NCI-H1436 (cell line): ENCODE measurements around the gene D2HGDH.
"Not testable (repeated sequence)": the region's sequence is repeated elsewhere in the genome, so short reads cannot be mapped to it uniquely, and the experiment has no call there.

Experiments used
- DNase-seq: peaks from one replicate; lab custom pipeline; 2025; lab: John Stamatoyannopoulos, UW

D2HGDH gene

DNA sequence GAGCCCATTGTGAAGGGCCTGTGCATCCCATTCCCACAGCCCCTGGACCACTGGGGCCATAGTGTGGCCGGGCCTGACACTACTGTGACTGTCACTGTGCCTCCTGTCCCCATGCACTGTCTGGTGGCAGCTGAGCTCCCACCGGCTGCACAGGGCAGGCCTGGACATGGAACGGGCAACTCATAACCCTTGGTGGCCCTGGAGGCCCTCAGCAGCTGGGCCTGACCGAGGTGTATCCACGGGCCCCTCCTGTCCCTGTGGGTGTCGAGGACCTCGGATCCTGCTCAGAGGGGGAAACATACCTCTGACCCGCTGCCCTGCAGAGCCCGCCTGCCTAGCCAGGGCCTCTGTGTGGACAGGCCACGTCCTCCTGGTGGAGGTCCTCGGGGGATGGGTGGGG lies 34.4 kb downstream of the D2HGDH start:
- DNase-seq = no peak

DNA sequence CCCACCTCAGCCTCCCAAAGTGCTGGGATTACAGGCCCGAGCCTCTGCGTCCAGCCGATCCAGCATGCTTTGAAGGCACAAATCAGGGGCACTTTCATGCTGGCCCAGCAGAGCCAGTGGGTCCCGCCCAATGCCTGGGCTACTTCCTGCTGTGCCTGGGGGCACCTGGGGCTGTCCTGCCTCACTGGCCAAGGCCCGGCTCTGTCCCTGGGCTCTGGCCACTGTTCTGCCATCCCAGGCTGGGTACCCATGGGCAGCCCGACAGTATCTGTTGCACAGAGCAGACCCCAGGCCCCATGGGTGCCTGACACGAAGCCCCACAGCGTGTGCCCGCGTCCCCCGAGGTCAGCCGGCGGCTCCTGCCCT lies 35.4 kb downstream of the D2HGDH start:
- no peak for DNase-seq

DNA sequence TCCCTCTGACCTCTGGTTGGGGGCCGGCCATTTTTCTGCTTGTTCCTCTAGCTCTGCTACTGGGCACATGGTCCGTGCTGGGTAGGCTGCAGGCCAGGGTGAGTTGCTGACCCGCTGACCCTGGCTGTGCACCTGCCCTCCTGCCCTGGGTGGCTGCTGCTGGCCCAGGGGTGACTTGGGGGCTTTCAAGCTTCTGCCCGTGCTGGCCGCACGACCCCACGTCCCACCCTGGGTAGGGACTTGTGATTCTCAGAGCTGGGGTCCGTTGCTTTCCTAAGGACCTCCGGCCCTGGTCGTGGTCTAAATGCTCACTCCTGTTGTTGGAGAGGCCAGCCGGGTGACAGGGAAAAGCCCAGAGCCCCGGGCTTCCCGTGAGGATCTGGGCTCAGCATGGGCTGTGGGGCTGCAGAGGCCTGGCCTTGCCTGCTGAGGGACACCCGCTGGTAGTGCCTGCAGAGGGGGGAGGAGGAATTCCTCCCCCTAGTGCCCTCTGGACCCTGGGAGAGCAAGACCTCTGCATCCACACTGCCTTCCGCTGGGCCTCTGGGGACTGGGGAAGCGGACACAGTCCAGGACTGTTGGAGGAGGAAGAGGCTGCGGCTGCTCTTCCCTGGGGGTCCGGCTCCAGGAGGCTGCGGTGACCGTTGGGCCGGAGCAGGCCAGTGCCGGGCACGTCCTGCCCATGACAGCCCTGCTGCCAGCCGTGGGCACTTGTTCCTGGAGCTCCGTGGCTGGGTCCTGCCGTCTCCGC lies 35.9 kb downstream of the D2HGDH start:
- DNase-seq = no peak

DNA sequence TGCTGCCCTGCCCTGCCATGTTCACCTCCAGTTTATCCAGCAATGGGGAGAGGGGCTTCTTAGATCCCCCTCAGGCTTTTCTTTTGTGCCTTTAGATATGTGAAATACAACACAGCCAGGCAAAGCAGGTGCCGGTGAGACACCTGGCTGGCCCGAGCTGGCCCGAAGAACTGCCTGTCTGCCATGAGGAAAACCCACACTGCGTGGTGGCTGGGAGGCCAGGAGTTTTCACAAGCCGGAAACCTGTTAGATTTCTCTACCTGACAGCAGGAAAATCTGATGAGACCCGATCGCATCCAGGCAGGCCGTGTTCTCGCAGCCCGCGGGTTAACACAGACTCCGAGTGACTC lies 36.5 kb downstream of the D2HGDH start:
- DNase-seq = no peak

DNA sequence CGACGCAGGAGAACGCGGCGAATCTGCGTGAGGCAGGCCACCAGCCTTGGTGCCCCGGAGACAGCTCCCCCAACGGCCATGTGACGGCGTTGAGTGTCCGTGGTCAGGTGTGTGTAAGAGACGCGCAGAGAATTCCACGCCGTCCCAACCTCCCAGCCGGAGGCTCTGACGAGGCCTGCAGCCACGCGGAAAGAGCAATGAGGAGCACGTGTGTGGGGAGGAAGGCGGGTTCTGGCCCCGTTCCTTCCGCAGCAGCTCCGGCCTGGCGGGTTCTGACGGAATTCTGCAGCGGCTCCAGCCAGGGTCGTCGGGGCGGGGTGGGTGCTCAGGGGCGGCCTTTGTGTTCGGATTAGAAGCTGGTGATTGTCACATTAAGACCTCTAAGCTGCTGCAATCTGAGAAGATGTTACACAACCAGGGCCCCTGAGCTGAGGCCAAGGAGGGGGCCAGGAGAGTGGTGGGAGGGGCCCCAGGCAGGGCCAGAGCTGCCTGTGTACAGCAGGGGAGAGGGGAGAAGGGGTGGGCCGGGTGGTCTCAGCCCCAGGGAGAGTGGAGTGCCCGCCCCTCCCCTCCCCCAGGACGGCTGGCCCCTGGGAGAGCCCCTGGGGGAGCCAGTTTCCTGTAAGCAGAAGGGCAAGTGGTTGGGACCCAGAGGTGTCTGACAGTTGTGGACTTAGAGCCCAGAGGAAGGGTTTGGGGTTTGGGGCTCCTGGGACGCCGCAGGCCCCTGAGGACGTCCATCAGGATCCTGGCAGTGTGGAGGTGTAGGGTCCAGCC lies 37.0 kb downstream of the D2HGDH start:
- DNase-seq = no peak

DNA sequence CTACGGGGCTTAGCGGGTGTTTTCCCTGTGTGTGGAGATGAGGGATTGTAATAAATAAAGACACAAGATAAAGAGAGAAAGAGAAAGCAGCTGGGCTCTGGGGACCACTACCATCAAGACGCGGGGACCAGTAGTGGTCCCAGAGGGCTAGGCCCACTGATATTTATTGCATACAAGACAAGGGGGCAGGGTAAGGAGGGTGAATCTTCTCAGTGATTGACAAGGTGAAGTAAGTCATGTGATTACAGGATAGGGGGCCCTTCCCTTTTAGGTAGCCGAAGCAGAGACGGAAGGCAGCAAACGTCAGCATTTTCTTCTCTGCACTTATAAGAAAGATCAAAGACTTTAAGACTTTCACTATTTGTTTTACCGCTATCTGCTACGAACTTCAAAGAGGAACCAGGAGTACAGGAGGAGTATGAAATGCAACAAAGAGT lies 37.7 kb downstream of the D2HGDH start:
- DNase-seq = no peak

DNA sequence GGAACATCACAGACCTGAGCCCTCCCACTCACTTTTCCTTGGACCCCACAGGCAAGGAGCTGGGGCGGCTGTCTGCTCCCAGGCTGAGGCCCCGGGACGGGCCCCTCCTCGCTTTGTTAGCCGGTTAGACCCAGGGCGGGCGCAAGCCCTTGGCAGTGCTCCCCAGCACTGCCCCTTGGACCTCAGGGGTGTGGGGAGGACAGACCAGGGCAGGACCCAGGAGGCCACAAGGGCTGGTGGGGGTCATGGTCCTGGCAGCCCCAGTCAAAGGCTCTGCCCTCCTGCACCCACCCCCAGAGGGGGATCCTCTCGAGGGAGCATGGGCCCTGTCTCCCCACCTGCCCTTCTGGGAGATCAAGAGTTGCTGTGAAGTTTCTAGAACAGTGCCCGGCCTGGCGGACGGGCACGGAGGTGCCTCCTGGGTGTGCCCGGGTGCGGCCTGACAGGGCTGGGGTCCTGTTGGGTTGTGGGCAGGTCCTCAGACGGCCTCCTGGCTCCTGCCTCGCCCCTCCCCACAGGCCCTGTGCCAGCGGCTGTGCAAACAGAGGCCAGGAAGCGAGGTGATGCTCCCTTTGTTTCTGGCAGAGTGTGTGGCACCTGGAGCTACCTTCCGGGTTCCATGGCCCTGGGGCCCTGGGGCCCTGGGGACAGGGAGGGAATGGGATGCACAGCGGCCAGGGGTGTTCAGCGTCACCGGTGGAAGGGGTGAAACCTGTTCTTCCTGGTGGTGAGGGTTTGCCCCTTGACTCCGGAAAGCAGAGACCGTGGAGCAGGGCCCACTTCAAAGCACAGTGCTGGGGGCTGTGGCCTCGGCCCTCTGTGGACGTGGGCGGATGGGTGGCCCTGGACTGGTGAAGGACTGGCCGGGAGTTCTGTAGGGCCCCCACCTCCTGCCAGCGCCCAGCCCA lies 39.3 kb downstream of the D2HGDH start:
- DNase-seq = peak; percentile 79

DNA sequence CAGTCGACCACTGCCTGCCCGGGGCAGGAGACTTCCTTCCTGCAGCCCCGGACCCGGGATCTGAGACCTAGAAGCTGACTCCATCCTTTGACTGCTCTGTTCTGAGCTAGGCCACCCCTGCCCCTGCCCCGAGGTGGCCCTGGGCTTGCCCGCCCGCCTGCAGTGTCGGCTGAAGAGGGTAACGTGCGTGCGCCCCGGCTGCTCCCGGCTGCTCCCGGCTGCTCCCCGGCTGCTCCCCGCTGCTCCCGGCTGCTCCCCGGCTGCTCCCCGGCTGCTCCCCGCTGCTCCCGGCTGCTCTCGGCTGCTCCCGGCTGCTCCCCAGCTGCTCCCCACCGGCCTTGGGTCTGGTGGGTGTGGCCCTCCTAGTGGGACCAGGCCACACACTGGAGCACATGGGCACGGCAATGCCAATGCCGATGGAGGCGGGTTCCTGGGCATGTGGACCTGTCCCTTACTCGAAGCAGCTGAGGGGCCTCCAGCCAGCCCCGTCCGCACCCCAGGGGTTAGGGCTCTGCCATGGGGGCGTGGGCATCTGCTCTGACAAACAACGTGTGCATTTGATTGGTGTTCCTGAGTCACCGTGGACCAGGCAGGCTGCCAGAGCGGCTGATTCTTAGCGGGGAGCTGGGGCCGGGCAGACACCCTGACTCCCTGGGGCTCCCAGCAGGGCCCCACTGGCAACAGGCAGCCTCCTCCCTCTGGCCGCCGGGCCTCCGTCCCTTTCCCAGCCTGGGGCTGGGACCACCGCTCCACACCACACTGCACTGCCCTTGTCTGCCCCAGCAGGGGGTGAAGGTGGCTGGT lies 40.2 kb downstream of the D2HGDH start:
- DNase-seq = no peak

DNA sequence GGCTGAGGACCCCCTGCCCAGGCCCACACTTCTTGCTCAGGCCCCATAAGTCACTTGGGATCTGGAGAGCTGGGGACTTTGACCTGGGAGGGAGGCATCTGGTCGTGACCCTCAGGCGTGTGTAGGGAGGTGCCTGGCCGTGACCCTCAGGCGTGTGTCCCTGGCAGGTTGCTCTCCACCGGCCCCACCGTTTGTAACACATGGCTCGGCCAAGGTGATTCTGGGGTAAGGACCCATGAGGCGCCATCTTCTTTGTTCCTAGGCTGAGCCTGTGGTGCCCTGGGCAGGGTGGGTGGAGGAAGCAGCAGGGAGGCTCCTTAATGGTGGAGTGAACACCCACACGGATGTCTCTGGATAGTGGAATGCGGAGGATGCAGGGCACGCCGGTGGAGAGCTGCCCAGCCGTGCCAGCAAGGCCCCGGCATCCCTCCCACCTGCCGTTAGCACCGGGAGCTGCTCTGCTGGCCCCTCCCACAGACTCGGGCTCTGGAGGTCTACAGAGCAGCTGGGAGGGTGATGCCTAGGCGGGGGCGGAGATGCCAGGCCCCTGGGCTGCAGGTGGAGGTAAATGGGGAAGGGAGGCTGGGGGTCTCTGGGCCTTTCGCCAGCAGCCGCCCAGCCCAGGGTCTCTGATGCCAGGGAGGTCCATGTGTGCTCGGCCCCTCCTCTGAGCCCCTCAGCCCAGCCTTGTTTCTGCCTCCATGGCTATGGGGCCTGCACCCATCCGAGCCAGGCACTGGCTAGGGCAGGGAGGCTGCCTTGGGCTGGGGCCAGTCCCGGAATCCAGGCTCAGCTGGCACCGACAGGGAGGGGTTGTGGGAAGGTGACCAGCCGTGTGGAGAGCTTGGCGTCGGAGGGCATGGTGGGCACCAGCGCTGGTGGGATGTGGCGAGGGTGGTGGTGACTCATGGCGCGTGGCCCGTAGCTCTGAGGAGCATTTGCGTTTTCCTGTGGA lies 41.1 kb downstream of the D2HGDH start:
- DNase-seq = no peak

DNA sequence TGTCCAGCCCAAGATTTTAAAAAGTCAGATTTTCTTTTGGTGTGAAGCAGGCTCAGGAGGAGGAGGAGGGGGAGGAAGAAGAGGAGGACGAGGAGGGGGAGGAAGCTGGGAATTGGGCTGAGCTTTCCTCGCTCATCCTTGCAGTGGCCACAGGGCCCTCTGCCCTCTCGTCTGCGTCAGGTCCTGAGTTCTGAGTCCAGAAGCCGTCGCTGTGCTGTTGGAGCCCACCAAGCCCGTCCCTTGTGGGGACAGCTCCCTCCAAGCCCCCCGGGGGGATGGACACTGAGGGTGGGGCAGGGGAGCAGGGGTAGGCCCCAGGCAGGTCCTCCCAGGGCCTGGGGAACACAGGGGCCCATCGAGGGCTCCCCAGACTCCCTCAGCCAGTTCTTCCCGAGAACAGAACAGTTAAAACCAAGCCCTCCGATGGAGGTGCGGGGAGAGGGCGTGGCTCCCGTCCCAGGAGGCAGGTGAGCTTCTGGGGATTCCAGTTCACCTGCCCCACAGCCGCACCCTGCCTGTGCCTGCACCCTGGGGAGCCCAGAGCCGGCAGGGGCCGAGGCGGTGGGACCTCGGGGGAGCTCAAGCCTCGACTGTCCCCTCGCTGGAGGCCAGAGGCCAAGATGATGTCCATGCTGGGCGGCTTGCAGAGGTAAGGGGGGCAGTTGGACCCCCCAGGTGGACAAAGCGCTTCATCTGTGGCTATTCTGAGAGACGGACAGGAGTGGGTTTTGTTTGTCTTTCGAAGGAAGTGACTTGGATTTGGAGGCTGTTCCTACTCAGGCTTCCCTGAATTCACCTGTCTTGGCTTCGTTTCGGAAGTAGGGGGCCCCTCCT lies 42.1 kb downstream of the D2HGDH start, which contains the start of gene GAL3ST2:
Gene GAL3ST2 (plus strand): TSS at position 487 of the 834 bp plus-strand sequence. CDS start 134 bp downstream, at position 621.
- DNase-seq = no peak

DNA sequence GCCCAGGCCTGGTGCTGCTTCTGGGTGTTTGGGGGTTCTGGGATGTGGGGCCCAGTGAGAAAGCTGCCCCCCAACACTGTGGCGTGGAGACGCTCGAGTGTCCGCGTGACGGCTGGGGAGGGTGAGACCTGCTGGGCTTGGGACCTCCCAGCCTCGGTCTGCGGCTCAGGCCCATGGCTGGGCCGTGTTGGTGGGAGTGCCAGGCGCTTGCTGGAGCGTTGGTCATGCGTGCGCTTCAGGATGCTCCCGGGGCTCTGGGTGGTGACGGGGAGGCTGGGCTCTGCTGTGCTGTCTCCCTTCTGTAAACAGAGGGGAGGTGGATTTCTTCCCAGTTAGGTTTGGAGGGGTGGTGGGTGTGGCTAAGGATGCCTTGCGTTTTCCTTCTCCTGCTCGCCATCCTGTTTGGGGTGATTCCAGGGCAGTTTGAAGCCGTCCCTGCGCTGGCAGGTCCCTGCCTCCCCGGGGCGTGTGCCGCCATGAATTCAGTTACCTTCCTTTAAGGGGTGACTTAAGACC lies 42.8 kb downstream of the D2HGDH start:
- DNase-seq = no peak

DNA sequence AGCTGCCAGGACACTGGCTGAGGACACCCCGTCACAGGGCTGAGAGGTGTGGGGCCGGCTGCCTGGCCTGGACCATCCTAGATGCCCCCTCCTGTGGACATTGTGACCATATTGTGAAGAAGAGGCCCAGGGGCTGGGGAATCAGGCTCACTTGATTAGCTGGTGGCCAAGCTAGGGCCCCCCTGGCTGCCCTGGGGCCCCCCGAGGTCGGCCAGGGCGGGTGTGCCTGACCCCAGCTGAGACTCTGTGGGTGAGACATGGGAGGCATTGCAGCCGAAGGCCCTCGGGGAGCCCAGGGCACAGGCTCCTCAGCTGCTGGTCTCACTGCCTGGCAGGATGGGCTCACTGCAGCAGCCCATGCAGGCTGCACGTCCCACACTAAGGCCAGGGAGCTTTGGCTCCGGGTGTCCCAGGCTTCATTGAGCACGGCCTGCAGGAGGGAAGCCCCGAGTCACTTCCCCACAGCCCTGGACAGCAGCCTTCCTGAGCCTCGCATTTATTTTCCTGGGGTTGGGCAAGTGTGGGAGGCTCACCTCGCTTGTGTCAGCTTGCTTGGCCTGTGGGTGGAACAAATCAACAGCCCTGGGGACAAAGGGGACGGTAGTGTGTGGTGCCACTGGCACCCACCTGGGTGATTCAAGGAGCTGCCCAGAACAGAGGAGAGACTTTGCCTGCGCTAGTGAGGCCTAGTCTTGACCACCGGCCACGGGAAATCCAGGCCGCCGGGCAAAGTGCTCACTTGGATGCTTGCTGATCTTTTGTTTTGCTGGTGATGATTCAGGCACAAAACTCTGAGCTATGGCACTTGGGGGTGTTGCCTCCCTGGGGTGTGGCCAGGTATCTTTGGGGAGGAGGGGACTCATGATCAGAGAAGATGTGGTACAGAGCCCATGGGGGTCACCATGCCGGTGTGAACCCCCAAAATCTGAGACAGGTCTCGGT lies 43.5 kb downstream of the D2HGDH start:
- DNase-seq = no peak

DNA sequence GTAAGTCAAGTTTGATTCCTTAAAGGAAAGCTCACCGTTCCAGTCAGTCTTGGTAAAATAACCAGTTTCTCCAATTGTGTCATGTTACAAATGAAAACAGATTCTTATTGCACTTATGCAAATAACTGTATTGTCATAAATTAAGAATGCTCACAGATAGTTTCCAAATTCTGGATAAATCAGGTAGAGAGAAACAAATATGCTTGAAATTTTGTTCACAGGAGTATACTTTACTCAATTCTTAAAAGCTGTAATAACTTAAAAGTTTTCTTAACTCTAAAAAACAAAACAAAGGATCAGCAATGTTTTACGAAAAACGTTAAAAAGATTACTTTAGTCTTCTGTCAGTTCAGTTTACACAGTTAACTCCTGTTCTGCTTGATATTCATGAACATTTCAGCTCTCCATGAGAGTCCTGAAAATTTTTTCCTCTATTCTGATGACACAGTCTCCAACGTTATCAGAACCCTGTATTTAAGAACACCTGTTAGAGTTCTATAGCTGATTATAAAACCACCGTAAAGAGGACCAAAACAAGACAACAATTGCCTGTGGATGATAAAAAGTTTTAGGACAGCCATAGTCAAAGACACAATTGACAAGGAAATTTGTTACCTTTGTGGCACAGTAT lies 46.6 kb downstream of the D2HGDH start:
- DNase-seq = no peak

DNA sequence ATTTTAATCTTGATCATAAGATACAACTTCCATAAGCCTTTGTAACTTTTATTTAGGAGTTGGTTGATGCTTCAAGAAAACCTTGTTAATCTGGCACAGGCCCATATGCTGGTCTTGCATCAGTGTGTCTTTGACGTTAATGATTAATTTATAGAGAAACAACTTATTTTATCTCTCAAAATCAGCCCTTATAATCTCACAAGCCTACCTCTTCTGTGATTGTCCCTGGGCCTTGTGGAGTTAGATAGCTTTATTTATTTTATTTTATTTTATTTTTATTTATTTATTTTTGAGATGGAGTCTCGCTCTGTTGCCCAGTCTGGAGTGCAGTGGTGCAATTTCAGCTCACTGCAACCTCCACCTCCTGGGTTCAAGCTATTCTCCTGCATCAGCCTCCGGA lies 47.6 kb downstream of the D2HGDH start:
- not testable (repeated sequence) for DNase-seq

DNA sequence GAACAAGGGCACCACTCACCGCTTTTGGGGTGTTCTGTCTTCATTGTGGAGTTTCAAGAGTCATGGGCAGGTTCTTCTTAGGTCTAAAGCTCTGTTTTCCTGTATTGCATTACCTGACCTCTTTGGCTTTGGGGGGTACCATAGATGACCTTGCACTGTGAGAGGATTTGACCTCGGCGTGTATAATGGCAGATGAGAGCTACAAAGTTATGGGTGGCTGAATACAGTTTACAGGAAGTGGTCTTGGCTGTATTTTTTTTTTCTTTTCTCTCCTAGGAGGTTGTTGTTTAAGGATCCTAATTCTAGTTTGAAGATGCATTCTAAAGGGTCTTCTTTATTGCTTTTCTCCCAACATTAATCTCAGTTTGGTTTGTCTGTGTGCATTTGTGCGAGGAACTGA lies 53.7 kb downstream of the D2HGDH start:
- DNase-seq = no peak

DNA sequence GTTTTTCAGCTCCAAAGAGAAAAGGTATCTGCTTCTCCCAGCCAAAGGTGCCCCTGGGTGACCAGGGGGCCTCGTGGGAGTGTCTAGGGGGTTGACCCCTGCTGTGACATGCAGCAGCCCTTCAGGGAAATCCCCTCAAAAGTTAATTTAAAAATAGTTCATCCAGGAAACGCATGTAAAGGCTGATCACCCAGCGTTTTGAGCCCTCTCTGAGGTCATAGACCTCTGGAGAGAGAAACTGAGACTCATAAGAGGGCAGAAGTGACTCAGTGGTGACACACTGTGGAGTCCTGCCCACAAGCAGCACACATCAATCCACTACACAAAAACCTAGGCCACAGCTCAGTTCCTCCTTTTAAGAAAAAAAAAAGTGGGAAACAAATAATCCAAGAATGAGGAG lies 54.1 kb downstream of the D2HGDH start:
- no peak for DNase-seq

DNA sequence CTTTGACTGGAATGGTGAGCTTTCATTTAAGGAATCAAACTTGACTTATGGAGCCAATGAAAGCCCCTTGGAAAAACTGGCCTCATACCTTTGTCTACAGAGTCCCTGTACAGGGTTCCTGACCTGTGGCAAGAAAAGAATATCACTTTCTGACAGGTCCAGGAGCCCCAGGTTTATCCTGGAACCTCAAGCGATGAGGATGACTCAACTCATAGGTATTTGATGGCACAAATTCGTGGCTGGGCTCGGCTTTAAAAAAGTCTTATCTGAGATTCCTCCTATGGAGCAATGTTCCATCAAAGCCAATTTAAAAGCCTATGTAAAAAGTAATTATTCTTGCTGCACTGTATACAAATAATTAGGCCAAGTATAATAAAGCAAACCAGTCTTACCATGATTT lies 57.0 kb downstream of the D2HGDH start:
- DNase-seq = not testable (repeated sequence)

DNA sequence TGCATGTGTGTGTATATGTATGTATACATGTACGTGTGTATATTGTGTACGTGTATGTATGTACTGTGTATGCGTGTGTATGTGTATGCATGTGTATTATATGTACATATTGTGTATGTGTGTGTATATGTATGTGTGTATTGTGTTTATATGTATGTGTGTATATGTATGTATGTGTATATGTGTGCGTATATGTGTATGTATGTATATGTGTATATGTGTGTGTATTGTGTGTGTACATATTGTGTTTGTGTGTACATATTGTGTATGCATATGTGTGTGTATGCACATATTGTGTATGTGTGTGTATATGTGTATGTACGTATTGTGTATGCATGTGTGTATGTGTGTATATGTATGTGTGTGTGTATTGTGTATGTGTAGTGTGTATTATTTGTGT lies 59.0 kb downstream of the D2HGDH start:
- DNase-seq = no peak
